ENCODE data around the gene TFAP2E.

Gene TFAP2E

GRCh38 chr1:35557611-35558373 is 15.3 kb upstream of the TFAP2E start, which contains the start of gene NCDN:
TSS of gene NCDN (plus strand) at chr1:35557799. CDS start at chr1:35558191, 392 bp downstream.
- peak; percentile 93 for DNase-seq

GRCh38 chr1:35558374-35559316 is 14.5 kb upstream of the TFAP2E start:
- DNase-seq: no peak

- no peak for DNase-seq
These were observed 13.7 kb upstream of the TFAP2E start for GRCh38 chr1:35559317-35559944.

- no peak for DNase-seq
These were observed 12.6 kb upstream of the TFAP2E start for GRCh38 chr1:35560256-35561225.

GRCh38 chr1:35561297-35561971 is 11.7 kb upstream of the TFAP2E start:
- no peak for DNase-seq

GRCh38 chr1:35561972-35562680 is 11.0 kb upstream of the TFAP2E start:
- no peak for DNase-seq

GRCh38 chr1:35563166-35563565 is 9.9 kb upstream of the TFAP2E start:
- DNase-seq: no peak

GRCh38 chr1:35564037-35564883 is 8.9 kb upstream of the TFAP2E start:
- peak; percentile 82 for DNase-seq

GRCh38 chr1:35564884-35565741 is 8.0 kb upstream of the TFAP2E start:
- DNase-seq: no peak

GRCh38 chr1:35565742-35566133 is 7.4 kb upstream of the TFAP2E start:
- no peak for DNase-seq

- DNase-seq: no peak
These were observed 5.1 kb upstream of the TFAP2E start for GRCh38 chr1:35567947-35568558.

- peak; percentile 60 for DNase-seq
These were observed 4.1 kb upstream of the TFAP2E start for GRCh38 chr1:35568975-35569395.

GRCh38 chr1:35569936-35570335 is 3.2 kb upstream of the TFAP2E start:
- DNase-seq: no peak

- DNase-seq: no peak
These were observed 2.5 kb upstream of the TFAP2E start for GRCh38 chr1:35570589-35571137.

- no peak for DNase-seq
These were observed 1.9 kb upstream of the TFAP2E start for GRCh38 chr1:35571263-35571662.

- DNase-seq: no peak
These were observed 818 bp upstream of the TFAP2E start for GRCh38 chr1:35572296-35572695.

- no peak for DNase-seq
These were observed 1.1 kb downstream of the TFAP2E start for GRCh38 chr1:35574125-35574654.
